Small intestine (tissue), 7 donors: Measurements from ENCODE around the gene DDX53. TPM values are rescaled to one million over a fixed set of nuclear protein-coding genes. Genes with fewer than 3 reads are reported as not detected.

ENCODE experiments used
- DNase-seq, 2 donors: peaks; one replicate each; pipeline versions ENCODE4 v3.0.0 to v3.0.0-alpha.2; 2013
- FAIRE-seq: peaks from 2 replicates; lab custom pipeline; 2012; peaks lifted over from hg19 to GRCh38; lab: Jason Lieb, UNC
- H3K27ac ChIP-seq, 3 donors: one replicate each; pipeline ENCODE4 v1.5.1; 2013; ENCODE audit warnings: low read length in 2 of 3, mild to moderate bottlenecking in 2 of 3, control low read depth in 1 of 3, inconsistent platforms in 1 of 3, low read depth in 1 of 3, moderate library complexity in 1 of 3
- H3K27me3 ChIP-seq, 3 donors: one replicate each; pipeline ENCODE4 v1.6.1; 2013; ENCODE audit warnings: low read length in 3 of 3, inconsistent platforms in 1 of 3; ENCODE audit not compliant: control insufficient read depth in 3 of 3, insufficient read depth in 3 of 3
- H3K36me3 ChIP-seq, 3 donors: one replicate each; pipeline ENCODE4 v1.6.1; 2013; ENCODE audit warnings: low read length in 3 of 3, inconsistent platforms in 1 of 3, low read depth in 1 of 3, mild to moderate bottlenecking in 1 of 3, moderate library complexity in 1 of 3; ENCODE audit not compliant: control insufficient read depth in 3 of 3, insufficient read depth in 2 of 3
- H3K4me1 ChIP-seq, 3 donors: one replicate each; pipeline ENCODE4 v1.6.1; 2013; ENCODE audit warnings: low read length in 2 of 3, inconsistent platforms in 1 of 3, low read depth in 1 of 3, mild to moderate bottlenecking in 1 of 3, moderate library complexity in 1 of 3; ENCODE audit not compliant: control insufficient read depth in 3 of 3, insufficient read depth in 2 of 3
- H3K4me3 ChIP-seq, 3 donors: one replicate each; pipeline ENCODE4 v1.5.1; 2013; ENCODE audit warnings: low read length in 3 of 3, control low read depth in 1 of 3, inconsistent platforms in 1 of 3, low read depth in 1 of 3, mild to moderate bottlenecking in 1 of 3, moderate library complexity in 1 of 3
- H3K9me3 ChIP-seq, 2 donors: one replicate each; pipeline ENCODE4 v1.6.1; 2013; ENCODE audit warnings: low read depth in 1 of 2, low read length in 1 of 2; ENCODE audit not compliant: control insufficient read depth in 2 of 2, insufficient read depth in 1 of 2
- WGBS, 3 donors: extraction: QIAGEN DNeasy Blood & Tissue Kit; methylation state at CpG; one replicate each; pipeline ENCODE4 v1.1.7; 2013; 5-methylcytosine and 5-hydroxymethylcytosine counted together
- polyA plus RNA-seq, 4 donors: library from polyadenylated mRNA; stranded (reverse) in 3 of 4; unstranded in 1 of 4; fragments of 200-250 nt in 3 of 4; fragments of 120-200 nt in 1 of 4; gene quantifications; one replicate each; pipeline versions ENCODE4 v1.2.1 to v1.2.3, GENCODE V29; 2013
- donor health status: healthy with polysubstance abuse.
- donor health status: control.
- donor health status: control.
- donor health status: Bipolar disorder and iron deficiency.
- donor health status: healthy.

The DDX53 gene
- polyA plus RNA-seq, 4 donors = not detected

DNA sequence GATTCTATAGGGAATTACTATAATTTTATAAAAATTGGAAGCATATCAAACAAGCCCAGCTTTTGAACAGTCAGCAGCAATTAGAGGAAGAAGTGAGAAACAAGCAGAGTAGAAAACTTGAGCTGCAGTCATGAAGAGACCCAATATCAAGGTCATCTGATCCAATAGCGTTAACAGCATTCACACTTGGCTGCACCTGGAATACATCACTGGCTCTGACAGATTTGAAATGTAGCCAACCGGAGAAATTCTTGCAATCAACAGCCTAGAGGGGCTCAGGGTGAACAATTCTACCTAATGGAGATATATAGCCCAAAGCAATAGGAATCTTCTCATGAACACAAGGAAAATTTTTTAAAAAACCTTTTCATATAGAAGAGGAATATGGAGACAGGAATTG, 13.6 kb downstream of the DDX53 start:
- 45 to 57% (median 50%) methylated on average over 2 of the region's 2 CpGs for WGBS, 3 donors
- H3K36me3 ChIP-seq = no peaks in the 10 kb centered on the region
- H3K4me3 ChIP-seq = no peak overlapping the region
- H3K27ac ChIP-seq = no peak overlapping the region
- H3K27me3 ChIP-seq = no peaks in the 10 kb centered on the region
- H3K9me3 ChIP-seq = no peaks in the 10 kb centered on the region
- FAIRE-seq (no peak), DNase-seq (no peak)
- H3K4me1 ChIP-seq = peaks cover 0 to 7% (median 0%) of the 10 kb centered on the region in 3 donors

DNA sequence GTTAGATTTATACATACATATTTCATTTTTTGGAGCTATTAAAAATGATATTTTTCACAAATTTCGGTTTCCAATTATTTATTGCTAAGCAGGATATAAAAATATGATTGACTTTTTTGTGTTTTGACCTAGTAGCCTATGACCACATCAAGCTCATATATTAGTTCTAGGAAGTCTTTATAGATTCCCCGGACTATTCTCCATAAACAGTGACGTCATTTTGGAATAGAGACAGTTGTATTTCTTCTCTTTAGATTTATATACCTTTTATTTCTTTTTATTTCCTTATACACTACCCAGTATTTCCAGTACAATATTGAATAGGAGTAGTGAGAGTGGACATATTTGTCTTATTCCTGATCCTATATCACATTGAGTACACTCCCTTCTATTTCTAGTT, 31.8 kb downstream of the DDX53 start:
- H3K9me3 ChIP-seq = no peaks in the 10 kb centered on the region
- H3K27ac ChIP-seq = no peak overlapping the region
- H3K27me3 ChIP-seq = no peaks in the 10 kb centered on the region
- FAIRE-seq = no peak
- no peak for DNase-seq
- H3K4me3 ChIP-seq = no peak overlapping the region
- WGBS, 3 donors = 59 to 80% (median 63%) methylated on average over 3 of the region's 3 CpGs
- H3K36me3 ChIP-seq = no peaks in the 10 kb centered on the region
- H3K4me1 ChIP-seq = no peaks in the 10 kb centered on the region

DNA sequence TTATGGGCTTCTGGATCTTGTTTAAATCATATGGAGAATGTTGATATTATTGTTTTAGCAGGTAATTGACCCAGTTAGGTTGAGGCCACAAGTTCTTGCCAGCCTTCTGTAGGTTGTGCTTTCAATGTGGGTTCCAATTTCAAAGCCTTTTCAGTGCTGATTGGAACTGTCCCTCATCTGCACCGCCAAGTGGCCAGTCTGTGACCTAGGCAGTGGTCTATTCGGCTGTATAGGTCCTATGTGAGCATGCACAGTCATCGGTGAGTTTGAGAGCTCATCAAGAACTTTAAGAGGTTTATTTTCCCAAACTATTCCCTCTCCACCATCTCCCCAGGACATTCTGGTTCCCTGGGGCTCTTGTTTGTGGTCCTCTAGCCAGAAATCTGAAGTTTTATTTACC, 35.7 kb downstream of the DDX53 start:
- H3K27ac ChIP-seq = no peak overlapping the region
- no peak overlapping the region for H3K4me3 ChIP-seq
- no peaks in the 10 kb centered on the region for H3K36me3 ChIP-seq
- H3K4me1 ChIP-seq = no peaks in the 10 kb centered on the region
- H3K9me3 ChIP-seq = no peaks in the 10 kb centered on the region
- no peak for DNase-seq
- FAIRE-seq = no peak
- H3K27me3 ChIP-seq = no peaks in the 10 kb centered on the region
- 72 to 78% (median 75%) methylated on average over 3 of the region's 3 CpGs for WGBS, 3 donors

DNA sequence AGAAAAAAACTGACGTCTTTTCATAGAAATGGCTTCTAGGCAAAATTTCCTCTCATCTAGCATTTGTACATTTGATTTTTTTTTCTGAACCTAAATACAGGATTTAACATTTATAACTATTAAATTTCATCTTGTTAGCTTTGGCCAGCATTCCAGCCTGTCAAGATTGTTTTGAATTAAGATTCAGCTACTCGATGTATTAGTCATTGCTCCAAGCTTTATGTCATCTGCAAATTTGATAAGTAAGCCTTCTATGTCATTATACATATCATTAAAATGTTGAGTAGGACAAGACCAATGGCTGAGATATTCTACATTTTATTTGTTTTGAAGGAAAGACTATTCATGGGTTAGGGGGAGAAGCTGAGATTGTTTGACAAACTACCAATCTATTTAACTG, 46.7 kb downstream of the DDX53 start:
- DNase-seq (no peak), FAIRE-seq (no peak)
- Histone ChIP-seq H3K27ac (no peak overlapping the region), H3K27me3 (no peaks in the 10 kb centered on the region), H3K36me3 (no peaks in the 10 kb centered on the region), H3K4me1 (no peaks in the 10 kb centered on the region), H3K4me3 (no peak overlapping the region), H3K9me3 (no peaks in the 10 kb centered on the region)
- WGBS, 3 donors = 36 to 78% (median 72%) methylated on average over 2 of the region's 2 CpGs

DNA sequence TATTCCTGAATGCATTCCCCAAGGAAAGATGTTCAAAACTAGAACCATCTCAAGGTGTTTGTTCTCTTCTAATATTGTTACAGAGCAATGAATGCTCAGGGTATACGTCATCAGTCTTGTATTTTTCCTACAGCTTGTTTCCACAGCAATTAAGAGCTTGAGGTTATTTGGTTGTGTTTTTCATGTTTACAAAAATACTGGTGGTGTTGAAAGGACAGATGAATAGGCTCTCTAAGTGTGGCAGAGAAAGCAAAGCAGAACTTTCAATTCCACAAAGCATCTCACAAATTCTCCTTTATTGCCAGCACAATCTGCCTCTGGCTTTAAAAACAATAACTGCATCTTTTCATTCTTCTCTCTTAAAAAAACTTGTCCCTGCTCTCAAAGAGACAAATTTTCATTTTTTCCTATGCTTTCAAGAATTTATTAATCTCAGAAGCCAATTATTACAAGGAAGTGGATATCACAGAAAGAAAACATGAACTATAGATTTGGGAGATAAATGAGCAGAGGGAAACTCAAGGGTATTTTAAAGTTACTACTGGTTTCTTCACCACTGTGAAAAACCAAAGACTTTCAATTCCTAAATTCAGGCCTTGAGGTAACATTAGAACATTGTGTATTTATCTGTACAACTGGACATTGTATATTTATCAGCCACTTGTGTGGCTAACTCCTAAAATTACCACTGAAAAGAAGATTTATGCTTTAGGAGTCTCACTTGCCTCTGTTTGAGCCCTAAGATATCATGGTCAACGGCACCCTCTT, 49.2 kb downstream of the DDX53 start:
- Histone ChIP-seq H3K4me1 (no peaks in the 10 kb centered on the region), H3K27me3 (no peaks in the 10 kb centered on the region), H3K36me3 (no peaks in the 10 kb centered on the region), H3K4me3 (no peak overlapping the region), H3K9me3 (no peaks in the 10 kb centered on the region), H3K27ac (no peak overlapping the region)
- DNase-seq (no peak), FAIRE-seq (no peak)
- WGBS, 3 donors = 78 to 90% (median 80%) methylated on average over 2 of the region's 2 CpGs

DNA sequence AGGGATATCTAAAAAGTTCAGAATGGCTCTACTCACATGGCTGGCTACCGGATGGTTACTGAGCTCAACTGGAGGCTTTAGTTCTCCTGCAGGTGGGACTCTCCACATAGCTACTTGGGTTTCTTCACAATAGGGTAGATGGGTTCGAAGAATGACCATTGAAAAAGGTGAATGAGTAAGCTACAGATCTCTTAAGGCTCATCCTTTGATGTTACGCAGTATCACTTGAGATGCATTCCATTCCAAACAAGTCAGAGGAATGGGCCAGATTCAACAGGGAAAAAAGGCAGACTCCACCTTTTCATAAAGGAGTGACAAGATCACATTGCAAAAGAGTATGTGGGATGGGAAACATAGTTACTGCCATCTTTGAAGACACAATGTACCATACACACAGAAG, 52.6 kb downstream of the DDX53 start:
- FAIRE-seq = no peak
- Histone ChIP-seq H3K4me1 (no peaks in the 10 kb centered on the region), H3K27me3 (no peaks in the 10 kb centered on the region), H3K4me3 (no peak overlapping the region), H3K27ac (no peak overlapping the region), H3K36me3 (no peaks in the 10 kb centered on the region), H3K9me3 (no peaks in the 10 kb centered on the region)
- DNase-seq = no peak
- 68 to 91% (median 76%) methylated on average over 3 of the region's 3 CpGs for WGBS, 3 donors
